HEK293 (cell line): Measurements from ENCODE around the gene TIMM13.

Experiments
- BCL11B ChIP-seq: fragments of 450-650 bp; formaldehyde crosslinking; IDR thresholded peaks from 2 replicates; pipeline ENCODE4 v1.5.1; 2016; ENCODE audit warnings: low read depth, missing biosample characterization, missing genetic modification characterization
- CTCF ChIP-seq: fragments of 450-650 bp; formaldehyde crosslinking; IDR thresholded peaks from 2 replicates; pipeline ENCODE4 v1.5.1; 2016; ENCODE audit warnings: missing biosample characterization, missing genetic modification characterization
- KLF10 ChIP-seq: fragments of 450-650 bp; IDR thresholded peaks from 2 replicates; pipeline ENCODE4 v1.5.1; 2018; ENCODE audit warnings: missing biosample characterization, mild to moderate bottlenecking, missing genetic modification characterization
- PBX3 ChIP-seq: sonication (generic); formaldehyde crosslinking; IDR thresholded peaks from 2 replicates; pipeline ENCODE4 v1.8.1; 2022; ENCODE audit warnings: mild to moderate bottlenecking, moderate library complexity, missing genetic modification reagents
- TRIM28 ChIP-seq: IDR thresholded peaks from 2 replicates; pipeline ENCODE4 v1.6.1; 2011; ENCODE audit warnings: low read length, control low read depth, borderline replicate concordance
- ZBTB49 ChIP-seq: fragments of 450-650 bp; formaldehyde crosslinking; IDR thresholded peaks from 2 replicates; pipeline ENCODE4 v1.5.1; 2016; ENCODE audit warnings: missing biosample characterization, missing genetic modification characterization, low read depth
- ZNF121 ChIP-seq: fragments of 450-650 bp; formaldehyde crosslinking; IDR thresholded peaks from 2 replicates; pipeline ENCODE4 v1.5.1; 2016; ENCODE audit warnings: missing biosample characterization, missing genetic modification characterization
- ZNF239 ChIP-seq: fragments of 450-650 bp; formaldehyde crosslinking; IDR thresholded peaks from 2 replicates; pipeline ENCODE4 v1.5.1; 2016; ENCODE audit warnings: missing biosample characterization, missing genetic modification characterization
- ZNF26 ChIP-seq: fragments of 450-650 bp; formaldehyde crosslinking; IDR thresholded peaks from 2 replicates; pipeline ENCODE4 v1.5.1; 2016; ENCODE audit warnings: missing biosample characterization, missing genetic modification characterization
- ZNF302 ChIP-seq: fragments of 450-650 bp; formaldehyde crosslinking; IDR thresholded peaks from 2 replicates; pipeline ENCODE4 v1.5.1; 2016; ENCODE audit warnings: missing biosample characterization, missing genetic modification characterization, low read depth
- ZNF324 ChIP-seq: fragments of 450-650 bp; formaldehyde crosslinking; IDR thresholded peaks from 2 replicates; pipeline ENCODE4 v1.5.1; 2016; ENCODE audit warnings: missing biosample characterization, missing genetic modification characterization
- TF ChIP-seq, protein P1 (sequence below): fragments of 450-650 bp; formaldehyde crosslinking; IDR thresholded peaks from 2 replicates; pipeline ENCODE4 v1.5.1; 2016; ENCODE audit warnings: missing biosample characterization, missing genetic modification characterization
- TF ChIP-seq, protein P2 (sequence below): fragments of 450-650 bp; formaldehyde crosslinking; IDR thresholded peaks from 2 replicates; pipeline ENCODE4 v1.5.1; 2016; ENCODE audit warnings: missing biosample characterization, missing genetic modification characterization

DNA sequence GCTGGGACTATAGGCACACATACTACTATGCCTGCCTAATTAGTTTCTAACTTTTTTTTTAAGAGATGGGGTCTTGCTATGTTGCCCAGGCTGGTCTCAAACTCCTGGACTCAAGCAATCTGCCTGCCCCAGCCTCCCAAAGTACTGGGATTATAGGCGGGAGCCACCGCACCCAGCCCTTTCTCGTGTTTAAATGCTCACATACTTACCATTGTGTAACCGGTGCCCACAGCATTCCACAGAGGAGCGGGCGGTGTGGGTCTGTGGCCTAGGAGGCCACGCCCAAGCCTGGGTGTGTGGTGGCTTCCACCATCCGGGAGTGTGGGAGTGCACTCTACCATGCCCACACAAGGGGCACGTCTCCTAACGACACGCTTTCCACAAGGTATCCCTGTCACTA is 21.6 kb upstream of the TIMM13 start:
- no peak for TF ChIP-seq CTCF (tag by site-specific recombination)
- no peak for TF ChIP-seq ZNF26
- TF ChIP-seq PBX3 (CRISPR knock-in tag), result no peak
- TF ChIP-seq ZNF239, result no peak
- TF ChIP-seq ZNF302 (tag by site-specific recombination), result no peak
- no peak for TF ChIP-seq BCL11B
- no peak for TF ChIP-seq KLF10 (tag by site-specific recombination)
- TF ChIP-seq, protein P1, sequence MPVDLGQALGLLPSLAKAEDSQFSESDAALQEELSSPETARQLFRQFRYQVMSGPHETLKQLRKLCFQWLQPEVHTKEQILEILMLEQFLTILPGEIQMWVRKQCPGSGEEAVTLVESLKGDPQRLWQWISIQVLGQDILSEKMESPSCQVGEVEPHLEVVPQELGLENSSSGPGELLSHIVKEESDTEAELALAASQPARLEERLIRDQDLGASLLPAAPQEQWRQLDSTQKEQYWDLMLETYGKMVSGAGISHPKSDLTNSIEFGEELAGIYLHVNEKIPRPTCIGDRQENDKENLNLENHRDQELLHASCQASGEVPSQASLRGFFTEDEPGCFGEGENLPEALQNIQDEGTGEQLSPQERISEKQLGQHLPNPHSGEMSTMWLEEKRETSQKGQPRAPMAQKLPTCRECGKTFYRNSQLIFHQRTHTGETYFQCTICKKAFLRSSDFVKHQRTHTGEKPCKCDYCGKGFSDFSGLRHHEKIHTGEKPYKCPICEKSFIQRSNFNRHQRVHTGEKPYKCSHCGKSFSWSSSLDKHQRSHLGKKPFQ, result no peak
- no peak for TF ChIP-seq TRIM28
- peak; percentile 90 for TF ChIP-seq ZNF121 (tag by site-specific recombination)
- TF ChIP-seq, protein P2, sequence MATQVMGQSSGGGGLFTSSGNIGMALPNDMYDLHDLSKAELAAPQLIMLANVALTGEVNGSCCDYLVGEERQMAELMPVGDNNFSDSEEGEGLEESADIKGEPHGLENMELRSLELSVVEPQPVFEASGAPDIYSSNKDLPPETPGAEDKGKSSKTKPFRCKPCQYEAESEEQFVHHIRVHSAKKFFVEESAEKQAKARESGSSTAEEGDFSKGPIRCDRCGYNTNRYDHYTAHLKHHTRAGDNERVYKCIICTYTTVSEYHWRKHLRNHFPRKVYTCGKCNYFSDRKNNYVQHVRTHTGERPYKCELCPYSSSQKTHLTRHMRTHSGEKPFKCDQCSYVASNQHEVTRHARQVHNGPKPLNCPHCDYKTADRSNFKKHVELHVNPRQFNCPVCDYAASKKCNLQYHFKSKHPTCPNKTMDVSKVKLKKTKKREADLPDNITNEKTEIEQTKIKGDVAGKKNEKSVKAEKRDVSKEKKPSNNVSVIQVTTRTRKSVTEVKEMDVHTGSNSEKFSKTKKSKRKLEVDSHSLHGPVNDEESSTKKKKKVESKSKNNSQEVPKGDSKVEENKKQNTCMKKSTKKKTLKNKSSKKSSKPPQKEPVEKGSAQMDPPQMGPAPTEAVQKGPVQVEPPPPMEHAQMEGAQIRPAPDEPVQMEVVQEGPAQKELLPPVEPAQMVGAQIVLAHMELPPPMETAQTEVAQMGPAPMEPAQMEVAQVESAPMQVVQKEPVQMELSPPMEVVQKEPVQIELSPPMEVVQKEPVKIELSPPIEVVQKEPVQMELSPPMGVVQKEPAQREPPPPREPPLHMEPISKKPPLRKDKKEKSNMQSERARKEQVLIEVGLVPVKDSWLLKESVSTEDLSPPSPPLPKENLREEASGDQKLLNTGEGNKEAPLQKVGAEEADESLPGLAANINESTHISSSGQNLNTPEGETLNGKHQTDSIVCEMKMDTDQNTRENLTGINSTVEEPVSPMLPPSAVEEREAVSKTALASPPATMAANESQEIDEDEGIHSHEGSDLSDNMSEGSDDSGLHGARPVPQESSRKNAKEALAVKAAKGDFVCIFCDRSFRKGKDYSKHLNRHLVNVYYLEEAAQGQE (tag by site-specific recombination), result no peak
- no peak for TF ChIP-seq ZNF324 (tag by site-specific recombination)
- TF ChIP-seq ZBTB49 (tag by site-specific recombination), result no peak
